ENCODE measurements around the gene SUPT20HL1. TPM values are rescaled to one million over a fixed set of nuclear protein-coding genes. Genes with fewer than 3 reads are reported as not detected.

SUPT20HL1 gene
- total RNA-seq (ENCODE audit: low replicate concordance) = under 0.01 TPM in 1 of 2 replicates, not detected in the other

GRCh38 chrX:24360272-24360671, at the start of gene SUPT20HL1:
Gene SUPT20HL1 (plus strand): TSS chrX:24360639. CDS start chrX:24362761, 2,122 bp downstream.

GRCh38 chrX:24314019-24314635, 46.3 kb upstream of the SUPT20HL1 start, which contains the start of gene SUPT20HL2:
Gene SUPT20HL2 (minus strand): TSS chrX:24314069. CDS start chrX:24313315, 754 bp downstream.

Other genes with a start within 250 kb of the SUPT20HL1 start
- 25.9 and 74.2 TPM in 2 replicates for gene ZFX, start 210.9 kb upstream of the SUPT20HL1 start, total RNA-seq (ENCODE audit: low replicate concordance)
- not detected in 2 replicates for gene SUPT20HL2, start 46.6 kb upstream of the SUPT20HL1 start, total RNA-seq (ENCODE audit: low replicate concordance)
- gene PDK3, start 104.6 kb downstream of the SUPT20HL1 start, total RNA-seq (ENCODE audit: low replicate concordance) = 2.3 and 3.2 TPM in 2 replicates

Data from smooth muscle cell of the coronary artery (primary cell).